OCI-LY1 (cell line): ENCODE measurements around the gene ECSIT.

Experiments
- H2AFZ ChIP-seq: fragments of 200-600 bp; sonication (generic), shearing (Covaris generic); 2 replicates; pipeline ENCODE4 v1.6.0; 2014; ENCODE audit warnings: antibody characterized with exemption, mild to moderate bottlenecking, low read length
- H3F3A ChIP-seq: fragments of 200-600 bp; sonication (generic), shearing (Covaris generic); 2 replicates; pipeline ENCODE4 v1.6.0; 2014; ENCODE audit warnings: mild to moderate bottlenecking, antibody characterized with exemption, low read length, moderate library complexity; ENCODE audit not compliant: insufficient read depth
- H3K27ac ChIP-seq: fragments of 200-600 bp; sonication (generic); 2 replicates; pipeline ENCODE4 v1.5.1; 2014; ENCODE audit warnings: low read length, mixed run types, mild to moderate bottlenecking, low read depth; ENCODE audit not compliant: poor library complexity, severe bottlenecking
- H3K27me3 ChIP-seq: fragments of 200-600 bp; sonication (generic); 2 replicates; pipeline ENCODE4 v1.6.0; 2014; ENCODE audit warnings: antibody characterized with exemption, mild to moderate bottlenecking, low read length, moderate library complexity; ENCODE audit not compliant: insufficient read depth
- H3K36me3 ChIP-seq: fragments of 200-600 bp; sonication (generic); 2 replicates; pipeline ENCODE4 v1.6.1; 2014; ENCODE audit warnings: mild to moderate bottlenecking, antibody characterized with exemption, low read length, moderate library complexity, mixed read lengths; ENCODE audit not compliant: insufficient read depth
- H3K4me1 ChIP-seq: fragments of 200-600 bp; sonication (generic); 2 replicates; pipeline ENCODE4 v1.5.1; 2014; ENCODE audit warnings: mild to moderate bottlenecking, low read length, moderate library complexity; ENCODE audit not compliant: insufficient read depth, severe bottlenecking
- H3K4me2 ChIP-seq: fragments of 200-600 bp; sonication (generic), shearing (Covaris generic); 2 replicates; pipeline ENCODE4 v1.6.1; 2014; ENCODE audit warnings: low read length
- H3K4me3 ChIP-seq: fragments of 200-600 bp; sonication (generic); 2 replicates; pipeline ENCODE4 v1.5.1; 2014; ENCODE audit warnings: low read length, low read depth, mild to moderate bottlenecking, mixed read lengths; ENCODE audit not compliant: poor library complexity, severe bottlenecking
- H3K79me2 ChIP-seq: fragments of 200-600 bp; shearing (Covaris generic); 2 replicates; pipeline ENCODE4 v1.6.1; 2016; ENCODE audit warnings: mixed run types, low read length, mixed read lengths; ENCODE audit not compliant: insufficient read depth
- H3K9ac ChIP-seq: fragments of 200-600 bp; sonication (generic), shearing (Covaris generic); 2 replicates; pipeline ENCODE4 v1.6.1; 2014; ENCODE audit warnings: mild to moderate bottlenecking, low read length, mixed read lengths
- H3K9me2 ChIP-seq: fragments of 200-600 bp; sonication (generic), shearing (Covaris generic); 2 replicates; pipeline ENCODE4 v1.6.1; 2014; ENCODE audit warnings: low read depth, mild to moderate bottlenecking, low read length, mixed read lengths
- H3K9me3 ChIP-seq: fragments of 200-600 bp; shearing (Covaris generic); 2 replicates; pipeline ENCODE4 v1.6.1; 2014; ENCODE audit warnings: low read length, mixed read lengths
- H4K20me1 ChIP-seq: fragments of 200-600 bp; sonication (generic), shearing (Covaris generic); 2 replicates; pipeline ENCODE4 v1.6.0; 2016; ENCODE audit warnings: mild to moderate bottlenecking, low read length; ENCODE audit not compliant: insufficient read depth
- CTCF ChIP-seq: fragments of 200-600 bp; sonication (generic), shearing (Covaris generic); IDR thresholded peaks from 2 replicates; pipeline ENCODE4 v1.5.1; 2017; ENCODE audit warnings: mild to moderate bottlenecking, antibody characterized with exemption, low read length, moderate library complexity, mixed read lengths
- EZH2 ChIP-seq: fragments of 200-600 bp; sonication (generic), shearing (Covaris generic); IDR thresholded peaks from 2 replicates; pipeline ENCODE4 v1.8.0; 2017; ENCODE audit warnings: borderline replicate concordance, mixed run types, mild to moderate bottlenecking, antibody characterized with exemption, low read length, moderate library complexity, mixed read lengths

Gene ECSIT

GRCh38 chr19:11506967-11507366 is 22.0 kb downstream of the ECSIT start:
- Histone ChIP-seq H3K9me2 (no peaks in the 10 kb centered on the region), H3F3A (no peaks in the 10 kb centered on the region), H3K4me3 (peak overlapping the region; percentile 84), H3K9ac (peak overlapping the region; percentile 99), H3K27ac (peak overlapping the region; percentile 88), H3K36me3 (peaks cover 7% of the 10 kb centered on the region), H3K4me2 (peak overlapping the region; percentile 88), H4K20me1 (no peaks in the 10 kb centered on the region), H3K27me3 (no peaks in the 10 kb centered on the region), H3K79me2 (no peaks in the 10 kb centered on the region), H2AFZ (no peak overlapping the region), H3K4me1 (peaks cover 28% of the 10 kb centered on the region), H3K9me3 (no peaks in the 10 kb centered on the region)
- TF ChIP-seq CTCF (no peak), EZH2 (no peak)

- Histone ChIP-seq H3K36me3 (peaks cover 2% of the 10 kb centered on the region; the same call in 1 of the 2 replicates), H3K4me3 (peak overlapping the region; percentile 84), H3K4me2 (peak overlapping the region; percentile 88), H3K9ac (peak overlapping the region; percentile 99), H3K9me2 (no peaks in the 10 kb centered on the region), H3K27ac (peak overlapping the region; percentile 88), H2AFZ (no peak overlapping the region), H3K9me3 (no peaks in the 10 kb centered on the region), H3K27me3 (no peaks in the 10 kb centered on the region), H3K4me1 (peaks cover 28% of the 10 kb centered on the region), H4K20me1 (no peaks in the 10 kb centered on the region), H3K79me2 (no peaks in the 10 kb centered on the region), H3F3A (no peaks in the 10 kb centered on the region)
- no peak for TF ChIP-seq CTCF
- TF ChIP-seq EZH2, result no peak
Observed at GRCh38 chr19:11506101-11506555, 22.8 kb downstream of the ECSIT start.

- Histone ChIP-seq H3K4me3 (peak within 1 kb of the TSS; percentile 84), H3K27me3 (no peaks in the 10 kb centered on the region), H3K9me2 (no peaks in the 10 kb centered on the region), H3K4me1 (peaks cover 28% of the 10 kb centered on the region), H3K9ac (peak within 1 kb of the TSS; percentile 99), H3K9me3 (no peaks in the 10 kb centered on the region), H4K20me1 (no peaks in the 10 kb centered on the region), H3K27ac (peak within 1 kb of the TSS; percentile 88), H3K79me2 (no peaks in the 10 kb centered on the region), H3K36me3 (no peaks in the 10 kb centered on the region), H2AFZ (no peak within 1 kb of the TSS), H3K4me2 (peak within 1 kb of the TSS; percentile 88), H3F3A (no peaks in the 10 kb centered on the region)
- no peak for TF ChIP-seq EZH2
- TF ChIP-seq CTCF, result no peak
Observed at GRCh38 chr19:11505504-11506100, 23.3 kb downstream of the ECSIT start, which contains the start of gene ZNF653. TSS of gene ZNF653 (minus strand) at chr19:11505839. CDS start at chr19:11505786, 53 bp downstream.
